ENCODE results near the gene DLG1.

- TF ChIP-seq POLR2A (IDR thresholded peaks at IDR 0.05; ENCODE audit: low read length) (no peak), GATA1 (IDR thresholded peaks at IDR 0.05; ENCODE audit: low read depth, low read length) (no peak)
These were observed 130.9 kb downstream of the DLG1 start for GRCh38 chr3:197167549-197167948.
